Body of pancreas (tissue), 4 donors: ENCODE measurements around the gene MPI. TPM values are rescaled to one million over a fixed set of nuclear protein-coding genes. Genes with fewer than 3 reads are reported as not detected.

Experiments used
- ATAC-seq: fragments of 150-250 bp; one replicate; pipeline ENCODE4 v1.9.1; 2016
- DNase-seq, 4 donors: peaks; one replicate each; pipeline ENCODE4 v3.0.0-alpha.2; 2019
- H3K27ac ChIP-seq, 4 donors: fragments of 200-600 bp; sonication (generic); 1 replicate in 3 of 4; 2 replicates in 1 of 4; pipeline versions ENCODE4 v1.5.1 to v1.6.1; 2016 to 2019; ENCODE audit warnings: mild to moderate bottlenecking in 1 of 4, mixed read lengths in 1 of 4, moderate library complexity in 1 of 4
- H3K27me3 ChIP-seq, 2 donors: fragments of 200-600 bp; sonication (generic); one replicate each; pipeline ENCODE4 v1.6.0; 2016; ENCODE audit warnings: mild to moderate bottlenecking in 1 of 2
- H3K36me3 ChIP-seq, 2 donors: fragments of 200-600 bp; sonication (generic); replicated peaks in 1 of 2; 2 replicates each; pipeline ENCODE4 v1.5.1; 2016; ENCODE audit warnings: low read depth in 2 of 2; ENCODE audit not compliant: insufficient read depth in 1 of 2
- H3K4me1 ChIP-seq: fragments of 200-600 bp; sonication (generic); one replicate; pipeline ENCODE4 v1.6.0; 2016
- H3K4me3 ChIP-seq, 2 donors: fragments of 200-600 bp; sonication (generic); 1 replicate in 1 of 2; 2 replicates in 1 of 2; pipeline ENCODE4 v1.5.1; 2016 to 2019
- H3K9me3 ChIP-seq, 3 donors: fragments of 200-600 bp; sonication (generic); 1 replicate in 2 of 3; 2 replicates in 1 of 3; pipeline ENCODE4 v1.5.1; 2016
- POLR2A ChIP-seq, 3 donors: fragments of 450-650 bp; IDR thresholded peaks; one replicate each; pipeline ENCODE4 v1.6.1; 2016; ENCODE audit warnings: antibody characterized with exemption in 3 of 3, mild to moderate bottlenecking in 2 of 3
- WGBS, 2 donors: methylation state at CpG; one replicate each; pipeline ENCODE4 v1.1.5; 2017; 5-methylcytosine and 5-hydroxymethylcytosine counted together
- intact Hi-C: fragments of 100-400 bp; cut with DNase I; formaldehyde crosslinking; loops from one replicate; pipeline ENCODE4 v1.15.1; 2023
- total RNA-seq, 2 donors: library from RNA; depleted of rRNA; stranded (reverse); fragments of >200 nt; gene quantifications; one replicate each; pipeline ENCODE4 v1.1.0, GENCODE V29; 2016
- TF ChIP-seq, protein P1 (sequence below), 7 experiments: fragments of 450-650 bp in 4 of 7; fragments of 200-600 bp in 3 of 7; sonication (generic) in 3 of 7; IDR thresholded peaks; one replicate each; pipeline ENCODE4 v1.5.1; 2016 to 2019; ENCODE audit warnings: antibody characterized with exemption in 7 of 7

MPI gene
- total RNA-seq, 2 donors from 2014 or later: 47.5 to 80.4 TPM

GRCh38 chr15:74906067-74906449 is 16.2 kb downstream of the MPI start:
- intact Hi-C loops: loop anchor here (10.0 kb wide), 1 partner anchor 61 kb away; the partner anchor contains the start of gene ULK3
- DNase-seq: peak in 3 of 4 donors; percentile 10 to 50 (median 34)
- H3K9me3 ChIP-seq: no peaks in the 10 kb centered on the region

DNA sequence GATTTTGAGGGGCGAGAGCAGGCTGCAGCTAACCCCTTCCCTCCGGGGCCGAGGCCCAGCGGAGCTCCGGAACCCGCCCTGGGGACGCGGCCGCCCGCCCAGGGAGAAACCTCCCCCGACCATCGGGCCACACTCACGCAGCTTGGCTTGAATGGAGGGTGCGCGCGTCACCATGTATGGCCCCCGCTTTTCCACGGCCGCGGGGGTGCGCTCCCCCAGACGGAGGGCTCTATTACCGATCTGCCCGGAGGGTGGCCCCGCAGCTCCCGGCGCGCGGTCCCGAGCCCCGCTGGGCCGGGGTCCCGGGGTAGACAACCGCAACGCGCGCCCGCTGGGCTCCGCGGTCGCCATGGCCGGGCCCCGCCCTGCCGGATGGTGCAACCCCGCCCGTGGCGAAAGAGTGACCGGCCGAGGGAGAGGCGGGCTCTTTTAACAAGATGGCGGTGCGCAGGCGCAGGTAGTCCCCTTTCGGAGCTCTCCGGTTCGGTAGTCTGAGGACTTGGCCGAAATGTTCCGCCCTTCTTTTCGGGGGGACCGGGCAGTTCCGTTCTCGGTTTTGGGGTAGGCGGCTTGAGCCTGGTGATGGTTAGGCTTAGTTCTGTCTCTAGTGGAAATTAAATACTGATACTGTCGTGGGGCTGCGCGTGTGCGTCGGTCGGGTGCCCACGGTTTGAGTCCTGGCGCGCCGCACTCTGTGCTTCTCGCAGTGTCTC is 16.8 kb downstream of the MPI start, which contains the start of gene FAM219B:
Gene FAM219B, minus strand, starts transcription at position 402 of the 713 bp plus-strand sequence. Its CDS starts 51 bp downstream, at position 351.
- WGBS, 2 donors: 0% methylated on average over 10 to 73 of the region's 74 CpGs
- DNase-seq (peak; percentile 92 to 95 (median 94)), ATAC-seq (peak; percentile 97)
- Histone ChIP-seq H3K4me1 (peaks cover 27% of the 10 kb centered on the region), H3K36me3 (peaks cover 1 to 6% of the 10 kb centered on the region in 2 donors), H3K27me3 (no peaks in the 10 kb centered on the region), H3K4me3 (peak within 1 kb of the TSS; percentile 63 to 79), H3K9me3 (no peaks in the 10 kb centered on the region), H3K27ac (peak within 1 kb of the TSS; percentile 70 to 87 (median 80))
- TF ChIP-seq POLR2A (IDR thresholded peaks at IDR 0.05): peak; percentile 42 to 71 (median 63)
- TF ChIP-seq, protein P1, sequence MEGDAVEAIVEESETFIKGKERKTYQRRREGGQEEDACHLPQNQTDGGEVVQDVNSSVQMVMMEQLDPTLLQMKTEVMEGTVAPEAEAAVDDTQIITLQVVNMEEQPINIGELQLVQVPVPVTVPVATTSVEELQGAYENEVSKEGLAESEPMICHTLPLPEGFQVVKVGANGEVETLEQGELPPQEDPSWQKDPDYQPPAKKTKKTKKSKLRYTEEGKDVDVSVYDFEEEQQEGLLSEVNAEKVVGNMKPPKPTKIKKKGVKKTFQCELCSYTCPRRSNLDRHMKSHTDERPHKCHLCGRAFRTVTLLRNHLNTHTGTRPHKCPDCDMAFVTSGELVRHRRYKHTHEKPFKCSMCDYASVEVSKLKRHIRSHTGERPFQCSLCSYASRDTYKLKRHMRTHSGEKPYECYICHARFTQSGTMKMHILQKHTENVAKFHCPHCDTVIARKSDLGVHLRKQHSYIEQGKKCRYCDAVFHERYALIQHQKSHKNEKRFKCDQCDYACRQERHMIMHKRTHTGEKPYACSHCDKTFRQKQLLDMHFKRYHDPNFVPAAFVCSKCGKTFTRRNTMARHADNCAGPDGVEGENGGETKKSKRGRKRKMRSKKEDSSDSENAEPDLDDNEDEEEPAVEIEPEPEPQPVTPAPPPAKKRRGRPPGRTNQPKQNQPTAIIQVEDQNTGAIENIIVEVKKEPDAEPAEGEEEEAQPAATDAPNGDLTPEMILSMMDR (IDR thresholded peaks at IDR 0.05): no peak
- intact Hi-C loops: loop anchor here (10.0 kb wide), 1 partner anchor 62 kb away; the partner anchor contains the start of gene ULK3

More at GRCh38 chr15:74906067-74906449, 16.2 kb downstream of the MPI start:
- WGBS, 2 donors: 0% methylated on average over 4 to 12 of the region's 20 CpGs
- peak; percentile 25 for ATAC-seq
- H3K4me3 ChIP-seq: peak overlapping the region; percentile 63 to 79
- H3K27ac ChIP-seq: peak overlapping the region; percentile 70 to 87 (median 80)
- H3K4me1 ChIP-seq: peaks cover 33% of the 10 kb centered on the region
- no peak for TF ChIP-seq POLR2A (IDR thresholded peaks at IDR 0.05)
- TF ChIP-seq, protein P1 (IDR thresholded peaks at IDR 0.05): no peak
- H3K36me3 ChIP-seq: peaks cover 1 to 6% of the 10 kb centered on the region in 2 donors
- H3K27me3 ChIP-seq: no peaks in the 10 kb centered on the region

DNA sequence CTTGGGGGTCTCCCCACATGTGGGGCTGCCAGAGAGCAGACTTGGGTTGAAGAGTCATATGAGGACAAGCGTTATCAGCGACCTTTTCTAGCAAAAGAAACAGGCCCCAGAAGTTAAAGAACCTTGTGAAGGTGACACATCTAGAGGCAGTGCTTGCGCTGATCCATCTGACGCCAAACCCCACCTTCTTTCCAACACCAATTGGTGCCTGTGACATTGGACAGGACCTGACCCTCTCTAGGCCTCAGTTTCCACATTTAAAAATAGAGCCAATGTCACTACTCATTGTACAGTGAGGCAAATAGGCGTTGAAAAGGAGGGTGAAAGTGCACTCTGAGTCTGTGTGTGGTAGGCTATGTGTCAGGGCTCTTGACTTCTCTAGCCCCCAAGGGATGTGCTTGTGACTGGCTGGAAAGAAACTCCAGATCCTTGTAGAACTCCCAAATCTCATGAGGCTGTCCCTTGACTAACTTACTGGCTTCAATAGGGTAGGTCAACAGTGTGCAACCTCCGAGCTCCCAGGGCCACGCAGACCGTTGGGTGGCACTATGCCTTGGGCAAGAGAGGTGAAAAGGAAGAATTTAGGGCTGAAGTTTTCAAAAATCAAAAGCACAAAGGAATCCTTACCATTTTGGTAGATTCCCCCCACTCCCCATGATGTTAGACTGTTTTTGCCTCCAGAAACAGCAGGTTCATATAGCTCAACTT is 17.5 kb downstream of the MPI start:
- Histone ChIP-seq H3K4me1 (peaks cover 21% of the 10 kb centered on the region), H3K27me3 (no peaks in the 10 kb centered on the region), H3K27ac (peak overlapping the region; percentile 70 to 87 (median 80)), H3K36me3 (peaks cover 1% of the 10 kb centered on the region in 2 donors), H3K4me3 (peak overlapping the region; percentile 63 to 79), H3K9me3 (no peaks in the 10 kb centered on the region)
- ATAC-seq: peak; percentile 26
- 38 to 40% methylated on average over 8 of the region's 8 CpGs for WGBS, 2 donors
- intact Hi-C loops: loop anchor here (10.0 kb wide), 1 partner anchor 63 kb away; the partner anchor contains the start of gene ULK3
- no peak for TF ChIP-seq POLR2A (IDR thresholded peaks at IDR 0.05)
- TF ChIP-seq, protein P1 (IDR thresholded peaks at IDR 0.05): no peak
- peak in 3 of 4 donors; percentile 21 to 40 (median 27) for DNase-seq

GRCh38 chr15:74908635-74909034 is 18.8 kb downstream of the MPI start:
- WGBS, 2 donors: 87 to 91% methylated on average over 4 of the region's 4 CpGs
- no peaks in the 10 kb centered on the region for H3K27me3 ChIP-seq
- no peaks in the 10 kb centered on the region for H3K9me3 ChIP-seq
- ATAC-seq: no peak
- no peaks in the 10 kb centered on the region for H3K36me3 ChIP-seq
- TF ChIP-seq, protein P1 (IDR thresholded peaks at IDR 0.05): no peak
- no peak for TF ChIP-seq POLR2A (IDR thresholded peaks at IDR 0.05)
- H3K4me3 ChIP-seq: no peak overlapping the region
- peaks cover 21% of the 10 kb centered on the region for H3K4me1 ChIP-seq
- intact Hi-C loops: loop anchor here (10.0 kb wide), 1 partner anchor 64 kb away; the partner anchor contains the start of gene ULK3
- H3K27ac ChIP-seq: no peak overlapping the region
- DNase-seq: no peak
